Neural cell (in vitro differentiated cells): Measurements from ENCODE around the gene CES5A. TPM values are rescaled to one million over a fixed set of nuclear protein-coding genes. Genes with fewer than 3 reads are reported as not detected.

Experiments used
- H2AFZ ChIP-seq: fragments of 200-600, 300-800 bp; sonication (generic), shearing (Covaris generic); 2 replicates; pipeline ENCODE4 v1.6.0; 2014; ENCODE audit warnings: low read depth, mild to moderate bottlenecking, antibody characterized with exemption, low read length, moderate library complexity
- H3F3A ChIP-seq: fragments of 200-600 bp; shearing (Covaris generic); 2 replicates; pipeline ENCODE4 v1.6.1; 2016; ENCODE audit warnings: mild to moderate bottlenecking, moderate library complexity, mixed read lengths, antibody characterized with exemption, low read length; ENCODE audit not compliant: insufficient read depth, poor library complexity, severe bottlenecking
- H3K27ac ChIP-seq: fragments of 200-600, 300-800 bp; sonication (generic), shearing (Covaris generic); 2 replicates; pipeline ENCODE4 v1.5.1; 2014; ENCODE audit warnings: mild to moderate bottlenecking, low read length, moderate library complexity
- H3K27me3 ChIP-seq: fragments of 300-800, 200-600 bp; sonication (generic), shearing (Covaris generic); 2 replicates; pipeline ENCODE4 v1.6.0; 2014; ENCODE audit warnings: mild to moderate bottlenecking, low read depth, low read length, moderate library complexity; ENCODE audit not compliant: insufficient read depth
- H3K36me3 ChIP-seq: fragments of 300-800, 200-600 bp; sonication (generic), shearing (Covaris generic); 2 replicates; pipeline ENCODE4 v1.5.1; 2014; ENCODE audit warnings: mild to moderate bottlenecking, antibody characterized with exemption, low read length, moderate library complexity; ENCODE audit not compliant: insufficient read depth
- H3K4me2 ChIP-seq: fragments of 300-800, 200-600 bp; sonication (generic), shearing (Covaris generic); 2 replicates; pipeline ENCODE4 v1.6.0; 2014; ENCODE audit warnings: mild to moderate bottlenecking, low read length
- H3K4me3 ChIP-seq: fragments of 300-800, 200-600 bp; sonication (generic), shearing (Covaris generic); 2 replicates; pipeline ENCODE4 v1.5.1; 2014; ENCODE audit warnings: mild to moderate bottlenecking, low read length, moderate library complexity
- H3K79me2 ChIP-seq: fragments of 200-600 bp; shearing (Covaris generic); replicated peaks from 2 replicates; pipeline ENCODE4 v1.6.0; 2014; ENCODE audit warnings: mild to moderate bottlenecking, low read length, moderate library complexity; ENCODE audit not compliant: insufficient read depth
- H3K9ac ChIP-seq: fragments of 300-800, 200-600 bp; sonication (generic), shearing (Covaris generic); 2 replicates; pipeline ENCODE4 v1.6.1; 2016; ENCODE audit warnings: mild to moderate bottlenecking, low read length, mixed read lengths
- H3K9me2 ChIP-seq: fragments of 200-600 bp; shearing (Covaris generic); 2 replicates; pipeline ENCODE4 v1.6.1; 2016; ENCODE audit warnings: mild to moderate bottlenecking, low read length, mixed read lengths; ENCODE audit not compliant: insufficient read depth
- H3K9me3 ChIP-seq: fragments of 200-600, 300-800 bp; sonication (generic), shearing (Covaris generic); 2 replicates; pipeline ENCODE4 v1.6.1; 2016; ENCODE audit warnings: mild to moderate bottlenecking, mixed run types, low read length, moderate library complexity, mixed read lengths
- H4K20me1 ChIP-seq: fragments of 200-600 bp; shearing (Covaris generic); 2 replicates; pipeline ENCODE4 v1.6.1; 2016; ENCODE audit warnings: mild to moderate bottlenecking, mixed run types; ENCODE audit not compliant: insufficient read depth
- CTCF ChIP-seq: fragments of 450-650 bp; IDR thresholded peaks from 2 replicates; pipeline ENCODE4 v1.5.1; 2014; ENCODE audit warnings: antibody characterized with exemption, mild to moderate bottlenecking, moderate library complexity; ENCODE audit not compliant: poor library complexity, severe bottlenecking
- EP300 ChIP-seq: fragments of 450-650 bp; conservative IDR thresholded peaks from 2 replicates; pipeline ENCODE4 v1.6.1; 2014; ENCODE audit warnings: antibody characterized with exemption, mild to moderate bottlenecking, moderate library complexity; ENCODE audit not compliant: poor library complexity, severe bottlenecking
- EZH2 ChIP-seq: fragments of 200-600, 300-800 bp; shearing (Covaris generic), sonication (generic); IDR thresholded peaks from 2 replicates; pipeline ENCODE4 v1.6.1; 2014; ENCODE audit warnings: antibody characterized with exemption, low read length, borderline replicate concordance, mild to moderate bottlenecking; ENCODE audit not compliant: insufficient read depth, poor library complexity, severe bottlenecking
- MXI1 ChIP-seq: fragments of 450-650 bp; conservative IDR thresholded peaks from 2 replicates; pipeline ENCODE4 v1.6.1; 2014; ENCODE audit warnings: antibody characterized with exemption, mild to moderate bottlenecking; ENCODE audit not compliant: poor library complexity, severe bottlenecking
- POLR2AphosphoS5 ChIP-seq: IDR thresholded peaks from 2 replicates; pipeline ENCODE4 v1.6.1; 2012
- RAD21 ChIP-seq: fragments of 450-650 bp; conservative IDR thresholded peaks from 2 replicates; pipeline ENCODE4 v1.6.1; 2014; ENCODE audit warnings: antibody characterized with exemption, mild to moderate bottlenecking, moderate library complexity
- REST ChIP-seq: IDR thresholded peaks from 2 replicates; pipeline ENCODE4 v1.6.1; 2012; ENCODE audit warnings: borderline replicate concordance
- SMC3 ChIP-seq: fragments of 450-650 bp; conservative IDR thresholded peaks from 2 replicates; pipeline ENCODE4 v1.6.1; 2014; ENCODE audit warnings: antibody characterized with exemption, mild to moderate bottlenecking, moderate library complexity; ENCODE audit not compliant: poor library complexity
- TAF1 ChIP-seq: IDR thresholded peaks from 2 replicates; pipeline ENCODE4 v1.6.1; 2012; ENCODE audit warnings: low read depth
- polyA plus RNA-seq: library from polyadenylated mRNA; depleted of rRNA; stranded (reverse); fragments of >200 nt; gene quantifications from 2 replicates; pipeline ENCODE4 v1.2.3, GENCODE V29; 2014

CES5A gene
- polyA plus RNA-seq, 1 donor from 2014 or later, result 0.27 TPM

GRCh38 chr16:55856950-55857349 lies 18.2 kb downstream of the CES5A start:
- Histone ChIP-seq H3K27me3 (no peaks in the 10 kb centered on the region), H2AFZ (no peak overlapping the region), H3K36me3 (no peaks in the 10 kb centered on the region), H3K4me2 (no peak overlapping the region), H3K4me3 (no peak overlapping the region), H3K9me2 (no peaks in the 10 kb centered on the region), H3K9me3 (no peaks in the 10 kb centered on the region), H4K20me1 (no peaks in the 10 kb centered on the region), H3F3A (no peaks in the 10 kb centered on the region), H3K9ac (no peak overlapping the region), H3K79me2 (no peaks in the 10 kb centered on the region), H3K27ac (no peak overlapping the region)
- TF ChIP-seq RAD21 (no peak), CTCF (no peak), SMC3 (no peak)

DNA sequence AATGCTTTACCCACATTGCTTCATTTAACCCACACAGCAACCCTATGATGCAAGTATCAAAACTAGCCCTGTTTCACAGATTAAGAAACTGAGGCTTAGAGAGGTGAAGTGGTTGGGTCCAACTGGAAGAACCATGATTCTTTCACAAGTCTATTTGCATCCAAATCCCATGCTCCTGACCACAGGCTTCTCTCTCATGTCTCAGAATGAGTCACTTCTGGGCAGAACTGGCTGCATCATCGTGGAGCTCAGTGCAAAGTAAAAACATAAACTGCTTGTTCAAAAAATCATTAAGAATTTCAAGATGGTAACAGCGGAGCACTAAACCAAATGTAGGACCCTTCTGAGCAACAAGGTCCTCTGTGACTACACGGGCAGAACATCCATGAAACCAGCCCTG lies 22.1 kb downstream of the CES5A start:
- TF ChIP-seq EP300 (no peak), SMC3 (no peak), MXI1 (no peak), TAF1 (no peak), REST (no peak), CTCF (no peak), EZH2 (no peak), POLR2AphosphoS5 (no peak), RAD21 (no peak)
- no peaks in the 10 kb centered on the region for H3K36me3 ChIP-seq
- H3F3A ChIP-seq, result no peaks in the 10 kb centered on the region
- no peak overlapping the region for H3K4me2 ChIP-seq
- no peaks in the 10 kb centered on the region for H4K20me1 ChIP-seq
- H3K9me2 ChIP-seq, result no peaks in the 10 kb centered on the region
- no peak overlapping the region for H3K4me3 ChIP-seq
- H3K9ac ChIP-seq, result no peak overlapping the region
- H3K27me3 ChIP-seq, result no peaks in the 10 kb centered on the region
- H3K9me3 ChIP-seq, result no peaks in the 10 kb centered on the region
- H3K27ac ChIP-seq, result no peak overlapping the region
- no peaks in the 10 kb centered on the region for H3K79me2 ChIP-seq
- H2AFZ ChIP-seq, result no peak overlapping the region
